NCI-H446 (cell line): ENCODE measurements around the gene ASTL.
"Not testable (repeated sequence)": the region's sequence is repeated elsewhere in the genome, so short reads cannot be mapped to it uniquely, and the experiment has no call there.

Source experiments
- DNase-seq, 2 experiments: peaks; one replicate each; lab custom pipeline; 2025; lab: John Stamatoyannopoulos, UW

The ASTL gene

GRCh38 chr2:96146153-96146880 is 8.0 kb upstream of the ASTL start:
- no peak for DNase-seq

GRCh38 chr2:96145848-96146152 is 7.5 kb upstream of the ASTL start:
- DNase-seq: no peak

GRCh38 chr2:96145036-96145847 is 6.9 kb upstream of the ASTL start, which contains the start of gene DUSP2:
DUSP2 (minus strand) TSS chr2:96145440; CDS start chr2:96145354, 86 bp downstream.
- DNase-seq: peak in 1 of 2 experiments; percentile 69

- DNase-seq: no peak
Measured at GRCh38 chr2:96144481-96145035, 6.3 kb upstream of the ASTL start.

- peak in 1 of 2 experiments; percentile 14 for DNase-seq
Measured at GRCh38 chr2:96143848-96144480, 5.7 kb upstream of the ASTL start.

GRCh38 chr2:96143231-96143847 is 5.0 kb upstream of the ASTL start:
- DNase-seq: no peak

- DNase-seq: no peak
Measured at GRCh38 chr2:96142217-96143113, 4.2 kb upstream of the ASTL start.

- not testable (repeated sequence) for DNase-seq
Measured at GRCh38 chr2:96141624-96141967, 3.3 kb upstream of the ASTL start.

GRCh38 chr2:96140941-96141623 is 2.8 kb upstream of the ASTL start:
- no peak for DNase-seq

GRCh38 chr2:96139181-96139758 is 968 bp upstream of the ASTL start:
- DNase-seq: no peak

GRCh38 chr2:96137321-96138178 is 752 bp downstream of the ASTL start:
- no peak for DNase-seq

- no peak for DNase-seq
Measured at GRCh38 chr2:96136129-96136720, 2.1 kb downstream of the ASTL start.

- DNase-seq: no peak
Measured at GRCh38 chr2:96135621-96136020, 2.7 kb downstream of the ASTL start.

GRCh38 chr2:96135171-96135570 is 3.1 kb downstream of the ASTL start:
- DNase-seq: no peak

- no peak for DNase-seq
Measured at GRCh38 chr2:96134421-96134820, 3.9 kb downstream of the ASTL start.

GRCh38 chr2:96131813-96132745 is 6.2 kb downstream of the ASTL start:
- no peak for DNase-seq

GRCh38 chr2:96131152-96131812 is 7.0 kb downstream of the ASTL start:
- no peak for DNase-seq
